Neural crest cell (in vitro differentiated cells): ENCODE results near the gene BEX5. TPM values are rescaled to one million over a fixed set of nuclear protein-coding genes. Genes with fewer than 3 reads are reported as not detected.

Experiments used
- DNase-seq: peaks from one replicate; pipeline ENCODE4 v3.0.0; 2021; ENCODE audit warnings: low read depth, mixed read lengths, low spot score
- H3K27ac Mint-ChIP-seq: one replicate; pipeline ENCODE4 v1.8.0; 2021; ENCODE audit warnings: mild to moderate bottlenecking, mixed read lengths; ENCODE audit not compliant: unreplicated experiment
- H3K27me3 Mint-ChIP-seq: 2 replicates; pipeline ENCODE4 v1.8.0; 2021; ENCODE audit warnings: low read depth, mild to moderate bottlenecking, mixed read lengths
- H3K36me3 Mint-ChIP-seq: 2 replicates; pipeline ENCODE4 v1.8.0; 2021; ENCODE audit warnings: low read depth, mild to moderate bottlenecking, mixed read lengths
- H3K4me1 Mint-ChIP-seq: 2 replicates; pipeline ENCODE4 v1.8.0; 2021; ENCODE audit warnings: mixed read lengths
- H3K4me3 Mint-ChIP-seq: one replicate; pipeline ENCODE4 v1.8.0; 2021; ENCODE audit warnings: mild to moderate bottlenecking, mixed read lengths
- H3K9me3 Mint-ChIP-seq: 2 replicates; pipeline ENCODE4 v1.8.0; 2021; ENCODE audit warnings: mixed read lengths
- total RNA-seq: library from RNA; stranded (reverse); gene quantifications from 2 replicates; pipeline ENCODE4 v1.2.1, GENCODE V29; 2021
- TF ChIP-seq, protein P1 (sequence below): fragments of 200-600 bp; sonication (generic); conservative IDR thresholded peaks from 2 replicates; pipeline ENCODE4 v1.5.0; 2021; ENCODE audit warnings: antibody characterized with exemption, mild to moderate bottlenecking

The BEX5 gene
- total RNA-seq, 1 donor from 2014 or later: 3.8 TPM

DNA sequence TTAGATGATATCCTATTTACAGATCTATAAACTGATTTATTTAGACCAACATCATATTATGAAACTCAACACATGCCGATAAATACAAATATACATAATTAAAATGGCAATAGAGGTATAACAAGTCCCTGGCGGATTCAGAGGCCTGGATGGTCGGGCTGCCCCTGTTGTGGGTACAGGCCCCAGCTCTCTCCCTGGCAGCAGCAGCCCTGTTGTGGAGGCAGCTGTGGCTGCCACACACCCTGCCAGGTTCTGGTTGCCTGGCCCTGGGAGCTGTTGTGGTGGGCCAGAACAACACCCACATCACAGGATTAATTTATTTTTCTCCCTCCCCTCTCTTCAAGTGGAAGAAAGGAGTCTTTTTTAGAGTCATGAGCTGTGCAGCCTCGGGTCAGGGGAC is 42.4 kb downstream of the BEX5 start:
- TF ChIP-seq, protein P1, sequence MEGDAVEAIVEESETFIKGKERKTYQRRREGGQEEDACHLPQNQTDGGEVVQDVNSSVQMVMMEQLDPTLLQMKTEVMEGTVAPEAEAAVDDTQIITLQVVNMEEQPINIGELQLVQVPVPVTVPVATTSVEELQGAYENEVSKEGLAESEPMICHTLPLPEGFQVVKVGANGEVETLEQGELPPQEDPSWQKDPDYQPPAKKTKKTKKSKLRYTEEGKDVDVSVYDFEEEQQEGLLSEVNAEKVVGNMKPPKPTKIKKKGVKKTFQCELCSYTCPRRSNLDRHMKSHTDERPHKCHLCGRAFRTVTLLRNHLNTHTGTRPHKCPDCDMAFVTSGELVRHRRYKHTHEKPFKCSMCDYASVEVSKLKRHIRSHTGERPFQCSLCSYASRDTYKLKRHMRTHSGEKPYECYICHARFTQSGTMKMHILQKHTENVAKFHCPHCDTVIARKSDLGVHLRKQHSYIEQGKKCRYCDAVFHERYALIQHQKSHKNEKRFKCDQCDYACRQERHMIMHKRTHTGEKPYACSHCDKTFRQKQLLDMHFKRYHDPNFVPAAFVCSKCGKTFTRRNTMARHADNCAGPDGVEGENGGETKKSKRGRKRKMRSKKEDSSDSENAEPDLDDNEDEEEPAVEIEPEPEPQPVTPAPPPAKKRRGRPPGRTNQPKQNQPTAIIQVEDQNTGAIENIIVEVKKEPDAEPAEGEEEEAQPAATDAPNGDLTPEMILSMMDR: no peak
- H3K9me3 Mint-ChIP-seq: peaks cover 8% of the 10 kb centered on the region
- no peaks in the 10 kb centered on the region for H3K36me3 Mint-ChIP-seq
- DNase-seq: no peak
- H3K27me3 Mint-ChIP-seq: no peaks in the 10 kb centered on the region
- H3K4me3 Mint-ChIP-seq: no peak overlapping the region
- no peaks in the 10 kb centered on the region for H3K4me1 Mint-ChIP-seq
- H3K27ac Mint-ChIP-seq: no peak overlapping the region

Other genes with a start within 250 kb of the BEX5 start
- 4.7 and 4.9 TPM in 2 replicates for gene ZMAT1, start 223.9 kb downstream of the BEX5 start, total RNA-seq
- 4.4 and 5.0 TPM in 2 replicates for gene TCEAL2, start 30.3 kb downstream of the BEX5 start, total RNA-seq
- not detected in 2 replicates for gene TCEAL6, start 13.5 kb downstream of the BEX5 start, total RNA-seq
- not detected in 2 replicates for gene TCP11X1, start 59.3 kb upstream of the BEX5 start, total RNA-seq
- gene NXF2, start 91.2 kb upstream of the BEX5 start, total RNA-seq: not detected in 2 replicates